HS-27A (cell line): Measurements from ENCODE around the gene NBPF12.
"Not testable (repeated sequence)": the region's sequence is repeated elsewhere in the genome, so short reads cannot be mapped to it uniquely, and the experiment has no call there.

Experiments
- DNase-seq: peaks from one replicate; pipeline ENCODE4 v3.0.0-alpha.2; 2012; ENCODE audit warnings: low read depth, missing footprints

The NBPF12 gene

GRCh38 chr1:146938242-146938902 is at the start of gene NBPF12:
Gene NBPF12, plus strand, starts transcription at chr1:146938324. Its CDS starts 21,820 bp downstream, at chr1:146960144.
- DNase-seq, result not testable (repeated sequence)

- not testable (repeated sequence) for DNase-seq
Measured at GRCh38 chr1:146891355-146891754, 46.8 kb upstream of the NBPF12 start.

- not testable (repeated sequence) for DNase-seq
Measured at GRCh38 chr1:146892331-146892730, 45.8 kb upstream of the NBPF12 start.

DNA sequence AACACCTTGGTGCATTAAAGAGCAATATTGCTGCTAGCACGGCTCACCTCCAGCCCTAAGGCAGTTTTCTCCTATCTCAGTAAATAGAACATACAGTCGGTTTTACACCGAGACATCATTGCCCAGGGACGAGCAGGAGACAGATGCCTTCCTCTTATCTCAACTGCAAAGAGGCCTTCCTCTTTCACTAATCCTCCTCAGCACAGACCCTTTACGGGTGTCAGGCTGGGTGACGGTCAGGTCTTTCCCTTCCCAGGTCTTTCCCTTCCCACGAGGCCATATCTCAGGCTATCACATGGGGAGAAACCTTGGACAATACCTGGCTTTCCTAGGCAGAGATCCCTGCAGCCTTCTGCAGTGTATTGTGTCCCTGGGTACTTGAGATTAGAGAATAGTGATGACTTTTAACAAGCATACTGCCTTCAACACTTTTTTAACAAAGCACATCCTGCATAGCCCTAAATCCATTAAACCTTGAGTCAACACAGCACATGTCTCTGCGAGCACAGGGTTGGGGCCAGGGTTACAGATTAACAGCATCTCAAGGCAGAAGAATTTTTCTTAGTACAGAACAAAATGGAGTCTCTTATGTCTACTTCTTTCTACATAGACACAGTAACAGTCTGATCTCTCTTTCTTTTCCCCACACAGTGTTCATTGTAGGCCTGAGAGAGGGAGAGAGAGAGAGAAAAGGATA is 30.4 kb upstream of the NBPF12 start:
- not testable (repeated sequence) for DNase-seq

DNA sequence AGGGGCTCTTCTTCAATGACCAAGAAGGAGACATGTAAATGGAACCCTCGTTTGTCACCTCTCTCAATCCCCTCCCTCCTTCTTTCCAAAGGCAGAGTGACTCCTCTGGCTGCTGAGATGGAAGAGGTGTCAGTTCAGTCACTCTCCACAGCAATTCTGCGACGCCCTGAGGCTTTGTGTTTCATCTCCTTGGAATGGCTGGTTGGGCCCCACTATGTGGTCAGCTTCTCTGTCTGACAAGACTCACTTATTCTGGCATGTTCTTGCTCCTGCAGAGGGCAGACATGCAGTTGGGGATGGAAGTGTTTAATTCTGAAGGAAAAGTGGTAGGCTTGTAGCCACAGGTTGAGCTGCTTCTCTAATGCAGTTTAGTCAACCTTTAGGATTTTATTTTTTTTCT is 25.1 kb upstream of the NBPF12 start:
- not testable (repeated sequence) for DNase-seq

DNA sequence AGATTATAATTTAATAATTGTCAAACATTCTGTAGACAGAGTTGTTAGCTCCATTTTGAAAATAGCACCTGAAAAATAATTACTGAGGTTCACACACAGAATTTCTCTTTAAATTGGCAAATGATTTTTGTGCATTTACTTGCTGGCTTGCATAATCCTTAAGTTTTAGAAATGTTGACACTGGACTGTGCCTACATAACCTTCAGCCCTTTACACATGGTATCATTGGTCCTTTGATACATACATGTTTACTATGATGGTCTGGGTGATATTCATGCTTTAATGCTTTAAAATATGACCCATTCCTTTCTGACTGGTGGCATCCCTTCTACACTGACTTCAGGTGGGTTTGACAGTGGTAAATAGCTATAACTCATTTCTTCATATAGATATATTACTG is 17.3 kb upstream of the NBPF12 start:
- DNase-seq, result not testable (repeated sequence)

DNA sequence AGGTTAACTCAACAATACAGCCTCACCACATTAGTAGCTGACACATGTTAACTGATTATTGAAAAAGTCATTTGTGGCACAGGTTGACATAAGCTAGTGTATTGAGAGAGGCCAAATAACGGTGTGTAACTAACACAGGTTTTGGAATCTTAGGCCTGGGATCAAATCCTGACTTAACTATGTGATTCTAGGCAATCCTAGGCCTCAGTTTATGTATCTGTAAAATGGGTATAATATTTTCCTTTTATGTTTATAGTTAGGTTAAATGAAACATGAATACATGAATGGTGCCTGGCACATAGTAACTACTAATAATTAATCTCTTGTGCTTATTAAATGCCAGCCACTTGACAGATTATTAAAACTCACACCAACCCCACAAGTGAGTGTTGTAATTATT is 15.5 kb upstream of the NBPF12 start:
- not testable (repeated sequence) for DNase-seq

DNA sequence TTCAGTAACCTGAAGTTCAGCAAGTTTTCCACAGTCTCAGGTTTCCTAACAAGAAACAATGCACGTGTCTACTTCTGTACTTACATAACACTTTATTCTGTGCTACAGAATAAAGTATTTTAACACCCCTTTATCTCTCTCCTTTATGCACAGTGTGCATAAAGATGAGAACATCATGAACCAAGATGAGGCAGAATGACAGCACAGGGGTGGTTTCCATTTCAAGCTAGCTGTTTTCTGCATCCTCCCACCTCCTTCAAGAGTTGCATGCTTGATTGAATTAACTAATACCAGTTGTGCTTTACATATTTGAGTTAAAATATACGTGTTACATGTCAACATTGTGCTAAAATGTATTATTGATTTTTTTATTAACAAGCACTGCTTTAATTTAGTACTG is 14.0 kb upstream of the NBPF12 start:
- not testable (repeated sequence) for DNase-seq

GRCh38 chr1:146926413-146926812 is 11.7 kb upstream of the NBPF12 start:
- not testable (repeated sequence) for DNase-seq

DNA sequence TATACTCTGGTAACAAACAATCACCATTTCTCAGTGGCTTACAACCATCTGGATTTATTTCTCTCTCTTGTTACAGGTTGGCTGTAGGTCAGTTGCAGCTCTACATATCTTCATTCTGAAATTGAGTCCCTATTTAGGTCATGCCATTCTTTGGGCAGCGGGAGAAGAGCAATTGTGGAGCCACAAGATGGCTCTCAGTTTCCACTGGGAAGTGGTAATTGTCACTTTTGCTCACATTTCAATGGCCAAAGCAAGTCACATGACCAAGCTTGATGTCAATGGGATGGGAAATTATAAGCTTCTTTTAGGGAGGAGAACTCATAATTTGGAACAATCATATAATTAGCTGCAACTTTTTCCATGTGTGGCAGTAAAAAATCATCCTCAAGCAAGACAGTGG is 7.9 kb upstream of the NBPF12 start:
- DNase-seq, result not testable (repeated sequence)

GRCh38 chr1:146934390-146935223 is 3.5 kb upstream of the NBPF12 start:
- not testable (repeated sequence) for DNase-seq

DNA sequence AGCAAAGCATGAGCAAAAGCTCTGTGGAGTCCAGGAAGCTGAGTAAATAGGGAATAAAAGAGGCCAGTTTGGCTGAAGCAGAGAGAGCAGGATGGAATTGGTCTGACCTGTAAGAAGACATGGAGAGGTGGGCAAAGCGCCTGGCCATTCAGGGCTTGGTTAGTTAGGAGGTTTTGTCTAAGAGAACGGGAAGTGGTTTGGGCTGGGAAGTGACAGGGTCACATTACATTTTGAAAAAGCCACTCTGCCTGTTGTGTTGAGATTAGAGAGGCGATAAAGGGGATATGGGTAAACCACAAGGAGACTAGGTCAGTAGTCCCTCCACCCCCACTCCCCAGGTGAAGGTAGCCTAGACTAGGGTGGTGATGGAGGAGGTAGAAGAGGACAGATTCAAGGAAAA is 662 bp upstream of the NBPF12 start:
- not testable (repeated sequence) for DNase-seq

GRCh38 chr1:146938927-146939786 is 1.0 kb downstream of the NBPF12 start:
- not testable (repeated sequence) for DNase-seq

DNA sequence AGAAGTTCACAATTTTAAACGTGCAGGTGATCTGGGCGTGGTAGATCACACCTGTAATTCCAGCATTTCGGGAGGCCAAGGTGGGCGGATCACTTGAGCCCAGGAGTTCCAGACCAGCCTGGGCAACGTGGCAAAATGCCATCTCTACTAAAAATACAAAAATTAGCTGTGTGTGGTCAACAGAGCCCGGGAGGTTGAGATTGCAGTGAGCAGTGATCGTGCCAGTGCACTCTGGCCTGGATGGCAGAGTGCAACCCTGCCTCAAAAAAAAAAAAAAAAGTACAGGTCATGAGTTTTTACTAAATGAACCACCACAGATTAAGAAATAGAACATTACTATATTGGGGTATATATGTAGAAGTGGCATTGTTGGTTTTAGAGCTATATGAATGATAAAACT is 2.2 kb downstream of the NBPF12 start:
- DNase-seq, result not testable (repeated sequence)

DNA sequence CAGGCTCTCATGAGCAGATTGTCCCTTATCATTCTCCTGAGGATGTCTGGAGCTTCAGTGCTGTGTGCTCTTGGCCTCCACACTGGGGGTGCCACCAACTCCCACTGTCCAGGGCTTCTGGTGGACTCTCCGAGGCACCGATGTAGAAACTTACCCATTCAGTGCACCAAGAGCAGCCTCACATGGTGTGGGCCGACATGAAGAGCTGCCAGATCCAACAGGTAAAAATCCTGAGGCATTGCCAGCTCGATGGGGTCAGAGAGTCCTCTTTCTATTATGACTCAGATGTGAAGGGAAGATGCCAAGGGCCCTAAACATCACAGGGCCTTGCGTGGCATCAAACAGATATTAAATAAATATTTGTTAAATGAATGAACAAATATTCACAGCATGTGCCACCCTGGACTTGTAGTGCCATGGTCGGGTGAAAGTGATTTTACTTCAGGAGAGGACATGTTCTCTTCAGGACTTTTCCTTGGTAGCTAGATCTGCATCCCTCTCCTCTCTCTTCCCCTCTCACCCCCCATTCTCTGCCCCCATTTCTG is 5.3 kb downstream of the NBPF12 start:
- not testable (repeated sequence) for DNase-seq

DNA sequence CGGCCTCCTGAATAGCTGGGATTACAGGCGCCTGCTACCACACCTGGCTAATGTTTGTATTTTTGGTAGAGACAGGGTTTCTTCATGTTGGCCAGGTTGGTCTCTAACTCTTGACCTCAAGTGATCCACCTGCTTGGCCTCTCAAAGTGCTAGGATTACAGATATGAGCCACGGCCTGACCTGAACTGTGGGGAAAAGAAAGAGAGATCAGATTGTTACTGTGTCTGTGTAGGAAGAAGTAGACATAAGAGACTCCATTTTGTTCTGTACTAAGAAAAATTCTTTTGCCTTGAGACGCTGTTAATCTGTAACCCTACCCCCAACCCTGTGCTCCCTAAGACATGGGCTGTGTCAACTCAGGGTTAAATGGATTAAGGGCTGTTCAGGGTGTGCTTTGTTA is 10.0 kb downstream of the NBPF12 start:
- DNase-seq, result not testable (repeated sequence)

DNA sequence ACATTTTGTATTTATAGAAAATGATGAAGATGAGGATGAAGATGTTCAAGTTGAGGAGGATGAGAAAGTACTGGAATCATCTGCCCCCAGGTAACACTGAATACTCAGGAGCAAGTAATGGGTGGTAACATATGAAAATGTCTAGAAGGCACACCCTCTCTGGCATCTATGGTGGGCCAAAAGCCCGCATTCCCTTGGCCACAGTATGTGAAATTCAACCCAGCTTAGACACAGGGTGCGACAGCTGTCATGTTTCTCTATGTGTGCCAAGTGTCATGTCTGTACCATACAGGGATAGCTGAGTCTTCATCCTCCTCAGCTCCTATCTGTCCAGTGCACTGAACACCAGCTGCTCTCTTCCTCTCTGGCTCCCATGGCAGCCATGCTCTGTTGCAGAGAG is 26.2 kb downstream of the NBPF12 start:
- DNase-seq, result not testable (repeated sequence)

DNA sequence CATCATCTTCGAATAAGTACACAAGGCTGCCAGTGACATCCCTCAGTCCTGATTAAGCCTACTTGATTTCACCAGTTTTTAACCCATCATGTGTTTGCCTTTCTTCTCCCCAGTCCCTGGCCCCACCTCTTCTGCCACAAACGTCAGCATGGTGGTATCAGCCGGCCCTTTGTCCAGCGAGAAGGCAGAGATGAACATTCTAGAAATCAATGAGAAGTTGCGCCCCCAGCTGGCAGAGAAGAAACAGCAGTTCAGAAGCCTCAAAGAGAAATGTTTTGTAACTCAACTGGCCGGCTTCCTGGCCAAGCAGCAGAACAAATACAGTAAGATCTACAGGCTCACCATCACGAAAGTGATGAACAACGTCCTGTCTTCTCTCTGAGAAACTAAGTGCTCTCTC is 28.2 kb downstream of the NBPF12 start:
- DNase-seq, result not testable (repeated sequence)

DNA sequence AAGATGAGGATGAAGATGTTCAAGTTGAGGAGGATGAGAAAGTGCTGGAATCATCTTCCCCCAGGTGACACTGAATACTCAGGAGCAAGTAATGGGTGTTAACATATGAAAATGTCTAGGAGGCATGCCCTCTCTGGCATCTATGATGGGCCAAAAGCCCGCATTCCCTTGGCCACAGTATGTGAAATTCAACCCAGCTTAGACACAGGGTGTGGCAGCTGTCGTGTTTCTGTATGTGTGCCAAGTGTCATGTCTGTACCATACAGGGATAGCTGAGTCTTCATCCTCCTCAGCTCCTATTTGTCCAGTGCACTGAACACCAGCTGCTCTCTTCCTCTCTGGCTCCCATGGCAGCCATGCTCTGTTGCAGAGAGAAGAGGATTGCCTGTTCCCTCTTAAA is 32.5 kb downstream of the NBPF12 start:
- DNase-seq, result not testable (repeated sequence)

DNA sequence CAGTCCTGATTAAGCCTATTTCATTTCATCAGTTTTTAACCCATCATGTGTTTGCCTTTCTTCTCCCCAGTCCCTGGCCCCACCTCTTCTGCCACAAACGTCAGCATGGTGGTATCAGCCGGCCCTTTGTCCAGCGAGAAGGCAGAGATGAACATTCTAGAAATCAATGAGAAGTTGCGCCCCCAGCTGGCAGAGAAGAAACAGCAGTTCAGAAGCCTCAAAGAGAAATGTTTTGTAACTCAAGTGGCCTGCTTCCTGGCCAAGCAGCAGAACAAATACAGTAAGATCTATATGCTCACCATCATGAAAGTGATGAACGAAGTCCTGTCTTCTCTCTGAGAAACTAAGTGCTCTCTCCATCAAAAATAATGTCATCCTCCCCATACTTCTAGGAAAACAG is 34.6 kb downstream of the NBPF12 start:
- not testable (repeated sequence) for DNase-seq

GRCh38 chr1:146985855-146986254 is 47.7 kb downstream of the NBPF12 start:
- DNase-seq, result not testable (repeated sequence)
